K562 (cell line): ENCODE results near the gene CEP70. TPM values are rescaled to one million over a fixed set of nuclear protein-coding genes. Genes with fewer than 3 reads are reported as not detected.

Experiments
- CHD1 ChIP-seq: fragments of 200-600 bp; sonication (generic); IDR thresholded peaks from one replicate; pipeline ENCODE4 v1.6.1; 2012; ENCODE audit warnings: mild to moderate bottlenecking, moderate library complexity, low read length, inconsistent platforms
- CHD4 ChIP-seq: fragments of 200-600 bp; sonication (generic); IDR thresholded peaks from 3 replicates; pipeline ENCODE4 v1.6.1; 2012; ENCODE audit warnings: low read depth, mild to moderate bottlenecking, mixed read lengths, low read length, inconsistent platforms; ENCODE audit not compliant: insufficient read depth, insufficient replicate concordance, poor library complexity, severe bottlenecking
- CREM ChIP-seq: IDR thresholded peaks from 2 replicates; pipeline ENCODE4 v1.6.1; 2014; ENCODE audit warnings: antibody characterized with exemption, low read depth
- HDAC6 ChIP-seq: IDR thresholded peaks from 2 replicates; pipeline ENCODE4 v1.6.1; 2012; ENCODE audit warnings: low read depth, mild to moderate bottlenecking, control low read depth, inconsistent platforms, low read length, moderate library complexity
- MGA ChIP-seq: fragments of 450-650 bp; IDR thresholded peaks from 2 replicates; pipeline ENCODE4 v1.6.1; 2016; ENCODE audit warnings: mild to moderate bottlenecking, moderate library complexity
- SIRT6 ChIP-seq: IDR thresholded peaks from one replicate; pipeline ENCODE4 v1.6.1; 2012; ENCODE audit warnings: low read depth, mild to moderate bottlenecking, control low read depth, inconsistent platforms, low read length, moderate library complexity
- TAF15 ChIP-seq: fragments of 200-400 bp; formaldehyde crosslinking; IDR thresholded peaks from 2 replicates; pipeline ENCODE4 v1.6.1; 2017; ENCODE audit warnings: mild to moderate bottlenecking, low read depth, low read length, moderate library complexity
- YY1 ChIP-seq, 3 experiments: IDR thresholded peaks; 2 replicates each; pipeline ENCODE4 v1.6.1; 2011; ENCODE audit warnings: low read length in 2 of 3, mild to moderate bottlenecking in 2 of 3, moderate library complexity in 2 of 3, borderline replicate concordance in 1 of 3, control low read depth in 1 of 3, low read depth in 1 of 3; ENCODE audit not compliant: insufficient read depth in 3 of 3, insufficient replicate concordance in 2 of 3, control insufficient read depth in 1 of 3, insufficient read length in 1 of 3; ENCODE audit errors: extremely low read depth in 1 of 3
- ZNF232 ChIP-seq: sonication (generic); formaldehyde crosslinking; IDR thresholded peaks from 2 replicates; pipeline ENCODE4 v1.8.0; 2022; ENCODE audit warnings: mild to moderate bottlenecking, missing genetic modification reagents
- polyA plus RNA-seq, 8 experiments: library from polyadenylated mRNA; depleted of rRNA in 4 of 8; stranded (reverse) in 5 of 8; unstranded in 3 of 8; fragments of >200 nt; fragmentation: Nextera tagmentation in 2 of 8; fragmentation: Illumina TruSeq in 1 of 8; extraction: Ambion mirVana in 2 of 8; extraction: Trizol in 1 of 8; gene quantifications; 2 replicates each; pipeline versions ENCODE4 v1.2.1 to v1.2.3, GENCODE V29; 2011 to 2014; ENCODE audit warnings: inconsistent platforms in 1 of 8, missing spikeins in 1 of 8
- total RNA-seq, 7 experiments: library from RNA; depleted of rRNA in 6 of 7; stranded (reverse); fragments of >200 nt in 6 of 7; fragmentation: Illumina TruSeq in 2 of 7; extraction: Trizol in 2 of 7; gene quantifications; 2 replicates each; pipeline versions ENCODE4 v1.2.1 to v1.2.3, GENCODE V29; 2011 to 2021; ENCODE audit warnings: low replicate concordance in 1 of 7
- TF ChIP-seq, protein P1 (sequence below): fragments of 450-650 bp; IDR thresholded peaks from 2 replicates; pipeline ENCODE4 v1.6.1; 2016; ENCODE audit warnings: missing biosample characterization, missing genetic modification characterization
- TF ChIP-seq, protein P2 (sequence below): fragments of 250-450 bp; sonication (Bioruptor Pico); IDR thresholded peaks from 2 replicates; pipeline ENCODE4 v1.8.0; 2022; ENCODE audit warnings: inconsistent platforms, mild to moderate bottlenecking, moderate library complexity, borderline replicate concordance

CEP70 gene
- total and polyA plus RNA-seq, 9 of the 15 experiments (the other 6 are each of a cell fraction or from before 2014, with no cell fraction given), result 16.1 to 31.5 (median 23.4) TPM

DNA sequence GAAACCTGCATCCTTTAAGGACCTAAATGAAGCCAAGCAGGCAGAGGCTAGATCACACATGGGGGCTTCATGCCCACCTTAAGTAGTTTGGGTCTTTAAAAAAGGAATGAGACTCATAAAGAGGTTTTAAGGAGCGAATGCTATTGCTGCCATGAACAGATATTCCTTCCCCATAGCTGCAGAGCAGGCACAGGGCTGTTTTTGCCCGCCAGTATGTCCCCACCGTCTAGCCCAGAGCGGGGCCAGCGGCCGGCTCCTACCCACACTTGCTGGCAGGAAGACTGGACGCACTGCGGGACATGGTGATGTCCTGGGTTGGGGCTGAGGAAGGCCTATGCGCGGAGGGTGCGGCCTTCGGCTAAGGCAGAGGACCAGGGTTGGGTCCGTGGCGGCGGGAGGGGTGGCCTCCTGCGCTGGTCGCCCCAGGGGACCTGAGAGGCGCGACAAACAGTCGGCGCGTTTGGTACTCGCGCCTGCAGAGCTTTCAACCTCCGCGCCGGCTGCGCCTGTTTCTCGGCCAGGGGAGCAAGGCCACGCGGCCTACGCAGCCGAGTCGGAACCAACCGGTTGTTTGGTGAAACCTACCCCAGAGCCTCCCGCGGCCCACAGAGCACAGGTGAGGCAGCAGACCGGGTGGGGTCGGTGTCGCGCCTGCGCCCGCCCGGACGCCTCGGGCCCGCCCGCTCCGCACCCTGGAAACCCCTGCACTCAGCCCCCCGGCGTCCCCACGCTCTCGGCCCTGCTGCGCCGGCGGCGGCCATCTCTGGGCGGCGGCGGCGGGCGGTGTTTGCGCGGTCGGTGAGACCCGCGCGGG lies 14.5 kb upstream of the CEP70 start, which contains the start of gene FAIM (continued):
- TF ChIP-seq CHD1 (no peak), HDAC6 (no peak), SIRT6 (no peak), ZNF232 (CRISPR knock-in tag) (no peak), CREM (no peak), TAF15 (no peak), CHD4 (no peak), YY1 (IDR thresholded peaks at IDR 0.05; ENCODE audit: borderline replicate concordance in 1 of 3, control insufficient read depth in 1 of 3, extremely low read depth in 1 of 3, insufficient read depth in 3 of 3, insufficient read length in 1 of 3, insufficient replicate concordance in 2 of 3, low read depth in 1 of 3, low read length in 2 of 3) (peak; percentile 31 to 83 (median 61)), MGA (peak; percentile 58)
- TF ChIP-seq, protein P1, sequence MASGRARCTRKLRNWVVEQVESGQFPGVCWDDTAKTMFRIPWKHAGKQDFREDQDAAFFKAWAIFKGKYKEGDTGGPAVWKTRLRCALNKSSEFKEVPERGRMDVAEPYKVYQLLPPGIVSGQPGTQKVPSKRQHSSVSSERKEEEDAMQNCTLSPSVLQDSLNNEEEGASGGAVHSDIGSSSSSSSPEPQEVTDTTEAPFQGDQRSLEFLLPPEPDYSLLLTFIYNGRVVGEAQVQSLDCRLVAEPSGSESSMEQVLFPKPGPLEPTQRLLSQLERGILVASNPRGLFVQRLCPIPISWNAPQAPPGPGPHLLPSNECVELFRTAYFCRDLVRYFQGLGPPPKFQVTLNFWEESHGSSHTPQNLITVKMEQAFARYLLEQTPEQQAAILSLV (tag), result no peak
- TF ChIP-seq, protein P2, sequence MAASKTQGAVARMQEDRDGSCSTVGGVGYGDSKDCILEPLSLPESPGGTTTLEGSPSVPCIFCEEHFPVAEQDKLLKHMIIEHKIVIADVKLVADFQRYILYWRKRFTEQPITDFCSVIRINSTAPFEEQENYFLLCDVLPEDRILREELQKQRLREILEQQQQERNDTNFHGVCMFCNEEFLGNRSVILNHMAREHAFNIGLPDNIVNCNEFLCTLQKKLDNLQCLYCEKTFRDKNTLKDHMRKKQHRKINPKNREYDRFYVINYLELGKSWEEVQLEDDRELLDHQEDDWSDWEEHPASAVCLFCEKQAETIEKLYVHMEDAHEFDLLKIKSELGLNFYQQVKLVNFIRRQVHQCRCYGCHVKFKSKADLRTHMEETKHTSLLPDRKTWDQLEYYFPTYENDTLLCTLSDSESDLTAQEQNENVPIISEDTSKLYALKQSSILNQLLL (CRISPR knock-in tag), result no peak
